Mucosa of descending colon (tissue), 3 donors: Measurements from ENCODE around the gene NEURL4. TPM values are rescaled to one million over a fixed set of nuclear protein-coding genes. Genes with fewer than 3 reads are reported as not detected.

Experiments used
- ATAC-seq: fragments of 200-7000 bp; cut with Tn5 transposase; one replicate; pipeline ENCODE4 v1.9.1; 2020; ENCODE audit warnings: mild to moderate bottlenecking, moderate library complexity
- DNase-seq, 3 donors: peaks; one replicate each; pipeline ENCODE4 v3.0.0-alpha.2; 2020
- H3K36me3 ChIP-seq: fragments of 200-600 bp; one replicate; pipeline ENCODE4 v1.8.0; 2021; ENCODE audit warnings: low read depth, mild to moderate bottlenecking
- H3K4me1 ChIP-seq: fragments of 200-600 bp; one replicate; pipeline ENCODE4 v1.8.0; 2021; ENCODE audit warnings: low read depth, mild to moderate bottlenecking
- H3K4me3 ChIP-seq: fragments of 200-600 bp; one replicate; pipeline ENCODE4 v1.8.0; 2021; ENCODE audit warnings: mild to moderate bottlenecking
- H3K9me3 ChIP-seq: fragments of 200-600 bp; one replicate; pipeline ENCODE4 v1.8.0; 2021; ENCODE audit warnings: mild to moderate bottlenecking
- intact Hi-C, 2 donors: fragments of 100-400 bp; cut with DNase I in 1 of 2; cut with micrococcal nuclease in 1 of 2; formaldehyde crosslinking; loops; one replicate each; pipeline versions ENCODE4 v1.11.0 to v1.11.1; 2022; cut with DNase I, micrococcal nuclease
- total RNA-seq, 3 donors: library from RNA; stranded (reverse); fragmentation: NEBNext Ultra II Directional in 2 of 3; extraction: Animal tissue kit (Norgen Biotek cat#: 25700) in 2 of 3; gene quantifications; one replicate each; pipeline versions ENCODE4 v1.2.1 to v1.2.4, GENCODE V29; 2021 to 2023
- TF ChIP-seq, protein P1 (sequence below): fragments of 200-600 bp; IDR thresholded peaks from one replicate; pipeline ENCODE4 v1.8.0; 2022; ENCODE audit warnings: antibody characterized with exemption, mild to moderate bottlenecking
- donor health status: DM: no; HTN: no; CAD: no; lungs with moderate emphysema.
- donor health status: DM: no; HTN: no; CAD: no.
- donor health status: DM: no; HTN: yes; CAD: no.

Gene NEURL4
- total RNA-seq, 3 donors from 2014 or later, result 39.0 to 59.1 (median 44.9) TPM

- peaks cover 5% of the 10 kb centered on the region for H3K36me3 ChIP-seq
- H3K4me1 ChIP-seq, result no peaks in the 10 kb centered on the region
- ATAC-seq (no peak), DNase-seq (no peak)
- TF ChIP-seq, protein P1, sequence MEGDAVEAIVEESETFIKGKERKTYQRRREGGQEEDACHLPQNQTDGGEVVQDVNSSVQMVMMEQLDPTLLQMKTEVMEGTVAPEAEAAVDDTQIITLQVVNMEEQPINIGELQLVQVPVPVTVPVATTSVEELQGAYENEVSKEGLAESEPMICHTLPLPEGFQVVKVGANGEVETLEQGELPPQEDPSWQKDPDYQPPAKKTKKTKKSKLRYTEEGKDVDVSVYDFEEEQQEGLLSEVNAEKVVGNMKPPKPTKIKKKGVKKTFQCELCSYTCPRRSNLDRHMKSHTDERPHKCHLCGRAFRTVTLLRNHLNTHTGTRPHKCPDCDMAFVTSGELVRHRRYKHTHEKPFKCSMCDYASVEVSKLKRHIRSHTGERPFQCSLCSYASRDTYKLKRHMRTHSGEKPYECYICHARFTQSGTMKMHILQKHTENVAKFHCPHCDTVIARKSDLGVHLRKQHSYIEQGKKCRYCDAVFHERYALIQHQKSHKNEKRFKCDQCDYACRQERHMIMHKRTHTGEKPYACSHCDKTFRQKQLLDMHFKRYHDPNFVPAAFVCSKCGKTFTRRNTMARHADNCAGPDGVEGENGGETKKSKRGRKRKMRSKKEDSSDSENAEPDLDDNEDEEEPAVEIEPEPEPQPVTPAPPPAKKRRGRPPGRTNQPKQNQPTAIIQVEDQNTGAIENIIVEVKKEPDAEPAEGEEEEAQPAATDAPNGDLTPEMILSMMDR, result no peak
- intact Hi-C loops, result no loop called here
- H3K4me3 ChIP-seq, result no peak overlapping the region
- H3K9me3 ChIP-seq, result no peaks in the 10 kb centered on the region
These were observed 7.7 kb downstream of the NEURL4 start for GRCh38 chr17:7321466-7321865.

- Histone ChIP-seq H3K4me3 (no peak overlapping the region), H3K9me3 (no peaks in the 10 kb centered on the region), H3K4me1 (peaks cover 9% of the 10 kb centered on the region), H3K36me3 (peaks cover 5% of the 10 kb centered on the region)
- ATAC-seq, result no peak
- intact Hi-C loops, result no loop called here
- TF ChIP-seq, protein P1, result no peak
- no peak for DNase-seq
These were observed 10.8 kb downstream of the NEURL4 start for GRCh38 chr17:7318121-7318860.

DNA sequence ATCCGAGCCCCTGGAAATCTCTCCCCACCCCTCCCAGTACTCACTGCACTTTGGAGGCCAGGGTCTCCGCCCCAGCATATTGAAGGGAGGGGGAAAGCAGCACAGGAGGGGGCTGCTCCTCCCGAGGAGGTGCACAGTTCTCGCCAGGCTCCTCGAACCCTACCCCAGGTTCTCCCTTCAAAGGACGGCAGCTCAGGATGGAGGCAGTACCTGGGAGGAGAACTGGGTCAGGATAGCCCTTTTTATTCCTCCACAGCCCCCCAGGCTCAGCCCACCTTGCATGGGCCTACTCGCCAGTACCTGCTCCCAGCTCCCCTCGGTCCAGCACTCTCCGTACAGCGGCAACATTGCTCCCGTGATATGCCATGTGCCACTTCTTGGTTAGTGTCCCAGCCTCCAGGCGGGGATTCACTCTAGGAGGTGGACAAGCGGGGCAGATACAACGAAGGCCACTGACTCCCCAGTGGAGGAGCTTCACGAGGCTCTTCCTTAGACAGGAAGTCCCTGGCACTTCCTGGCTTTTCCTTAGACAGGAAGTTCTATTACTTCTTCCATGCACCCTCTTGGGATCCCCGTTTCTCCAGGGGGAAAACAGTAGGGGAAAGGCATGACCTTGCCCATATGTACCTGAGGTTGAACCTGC is 11.9 kb downstream of the NEURL4 start:
- DNase-seq (no peak), ATAC-seq (no peak)
- no peak overlapping the region for H3K4me3 ChIP-seq
- H3K36me3 ChIP-seq, result peaks cover 4% of the 10 kb centered on the region
- intact Hi-C loops, result no loop called here
- no peaks in the 10 kb centered on the region for H3K9me3 ChIP-seq
- TF ChIP-seq, protein P1, result no peak
- H3K4me1 ChIP-seq, result peaks cover 12% of the 10 kb centered on the region

DNA sequence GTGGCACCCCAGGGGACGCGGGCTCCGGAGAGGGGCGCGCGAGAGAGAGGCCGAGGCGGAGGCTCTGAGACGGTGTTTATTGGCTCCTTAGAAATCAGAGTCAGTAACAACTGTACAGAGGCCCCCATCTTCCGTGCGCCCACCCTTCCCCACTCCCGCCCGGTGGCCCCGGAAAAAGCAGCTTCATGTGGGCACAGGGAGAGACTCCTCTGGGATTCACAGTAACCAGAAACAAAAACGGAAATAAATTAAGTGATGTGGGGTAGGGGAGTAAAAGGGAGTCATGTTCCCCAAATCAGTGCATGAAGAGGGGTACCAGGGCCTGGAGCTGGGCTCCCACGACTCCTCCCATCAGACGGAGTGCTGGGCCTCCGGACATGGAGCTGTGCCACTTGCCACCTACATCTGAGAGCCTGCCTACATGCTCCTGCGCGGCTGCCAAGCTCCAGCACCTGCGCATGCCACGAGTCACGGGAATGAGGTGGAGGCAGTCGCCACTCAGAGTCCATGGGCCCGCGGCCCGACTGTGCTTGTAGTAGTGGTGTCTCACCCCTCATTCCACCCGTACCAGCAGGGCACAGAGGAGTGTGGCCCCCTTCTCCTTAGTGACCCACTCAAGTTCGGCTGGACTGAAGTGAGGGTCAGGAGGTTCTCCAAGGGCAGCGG is 13.4 kb downstream of the NEURL4 start:
- Histone ChIP-seq H3K9me3 (no peaks in the 10 kb centered on the region), H3K36me3 (peaks cover 8% of the 10 kb centered on the region), H3K4me3 (peak overlapping the region; percentile 81), H3K4me1 (peaks cover 12% of the 10 kb centered on the region)
- TF ChIP-seq, protein P1, result no peak
- peak; percentile 5 for ATAC-seq
- intact Hi-C loops, result no loop called here
- DNase-seq, result peak in 2 of 3 donors; percentile 34 to 74

DNA sequence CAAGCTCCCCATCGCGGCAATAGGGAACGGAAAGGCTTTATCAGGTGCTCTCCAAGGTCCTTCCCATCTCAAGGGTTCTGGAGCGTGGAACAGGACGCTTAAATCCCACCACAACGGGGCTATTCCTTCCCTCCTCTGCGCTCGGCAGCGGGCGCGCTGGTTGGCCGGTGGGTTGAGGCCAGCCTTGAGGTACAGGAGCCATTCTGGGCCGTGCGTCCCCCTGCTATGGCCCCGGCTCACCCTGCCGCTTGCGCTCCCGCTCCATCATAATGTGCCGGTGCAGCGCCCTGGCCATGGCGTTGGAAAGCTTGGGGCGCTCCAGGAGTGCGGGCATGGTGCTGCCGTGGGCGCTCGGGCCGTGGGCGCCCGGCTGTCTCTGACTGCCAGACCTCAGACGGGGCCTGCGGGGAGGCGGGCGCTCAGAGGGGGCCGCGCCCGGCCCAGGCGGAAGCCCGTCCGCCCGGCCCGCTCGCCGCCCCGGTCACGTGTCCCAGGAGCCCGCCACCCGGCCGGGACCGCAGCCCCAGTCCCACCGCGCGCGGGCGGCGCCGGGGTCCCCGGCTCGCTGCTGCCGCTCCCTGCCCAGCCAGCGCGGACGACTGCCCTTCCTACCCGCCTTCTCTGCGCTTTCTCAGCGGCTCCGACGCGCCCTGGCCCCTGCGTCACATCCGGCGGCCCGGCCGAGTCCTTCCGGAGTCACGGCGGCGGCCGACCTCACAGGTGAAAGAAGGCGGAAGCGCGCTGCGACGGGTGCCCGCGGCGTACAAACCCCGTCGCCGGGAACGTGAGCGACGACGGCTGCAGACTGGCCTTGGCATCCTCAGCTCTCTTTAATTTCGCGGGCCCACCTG is 14.2 kb downstream of the NEURL4 start, which contains the start of gene GPS2:
Gene GPS2, minus strand, starts transcription at position 642 of the 851 bp plus-strand sequence. Its CDS starts 308 bp downstream, at position 334.
- Histone ChIP-seq H3K36me3 (peaks cover 8% of the 10 kb centered on the region), H3K4me3 (peak within 1 kb of the TSS; percentile 81), H3K4me1 (peaks cover 18% of the 10 kb centered on the region), H3K9me3 (no peaks in the 10 kb centered on the region)
- TF ChIP-seq, protein P1, result no peak
- DNase-seq (peak; percentile 95 to 96 (median 96)), ATAC-seq (peak; percentile 95)
- intact Hi-C loops, result no loop called here
